Measurements from ENCODE around the gene MPHOSPH6. TPM values are rescaled to one million over a fixed set of nuclear protein-coding genes. Genes with fewer than 3 reads are reported as not detected.

MPHOSPH6 gene
- total RNA-seq (2022; extraction: Qiagen RNA extraction; ENCODE audit: low read depth), result 28.6 to 56.5 TPM (median 29.6 TPM) in 5 replicates

GRCh38 chr16:82169861-82170845 lies at the start of gene MPHOSPH6:
TSS of gene MPHOSPH6 (minus strand) at chr16:82170224. CDS start at chr16:82170175, 49 bp downstream.

Other genes starting within 250 kb of the MPHOSPH6 start
- 1.2 to 1.7 TPM (median 1.4 TPM) in 5 replicates for gene SDR42E1, start 158.8 kb downstream of the MPHOSPH6 start, total RNA-seq (2022; extraction: Qiagen RNA extraction; ENCODE audit: low read depth)
- not detected in 5 replicates for gene HSD17B2, start 135.0 kb downstream of the MPHOSPH6 start, total RNA-seq (2022; extraction: Qiagen RNA extraction; ENCODE audit: low read depth)

All from A549 treated with ZK216348 at 1 μM for 4 hours (cell line).